GM12801 (cell line): ENCODE data around the gene STK26.

ENCODE experiments used
- TF ChIP-seq, protein P1 (sequence below): IDR thresholded peaks from one replicate; pipeline ENCODE4 v1.5.1; 2011; ENCODE audit warnings: control low read depth; ENCODE audit not compliant: insufficient read length; ENCODE audit errors: extremely low read depth

The STK26 gene

DNA sequence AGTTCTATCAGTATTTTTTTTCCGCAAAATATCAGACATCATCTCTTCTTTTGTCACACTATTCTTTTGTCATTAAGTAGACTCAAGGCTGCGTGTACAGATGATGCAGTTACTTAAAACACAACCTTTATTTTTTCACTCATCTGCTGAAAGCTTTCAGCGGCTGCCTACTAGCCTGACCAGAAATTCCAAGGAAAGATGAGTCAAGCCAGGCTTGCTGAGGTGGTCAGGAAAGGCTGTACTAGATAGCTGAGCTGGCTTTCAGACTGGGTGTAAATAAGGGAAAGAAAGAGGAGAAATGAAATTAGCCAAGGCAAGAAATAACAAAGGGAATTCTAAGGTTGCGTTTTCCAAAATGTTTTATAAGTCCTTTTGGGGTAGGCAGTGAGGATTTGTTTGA is 17.9 kb downstream of the STK26 start:
- TF ChIP-seq, protein P1, sequence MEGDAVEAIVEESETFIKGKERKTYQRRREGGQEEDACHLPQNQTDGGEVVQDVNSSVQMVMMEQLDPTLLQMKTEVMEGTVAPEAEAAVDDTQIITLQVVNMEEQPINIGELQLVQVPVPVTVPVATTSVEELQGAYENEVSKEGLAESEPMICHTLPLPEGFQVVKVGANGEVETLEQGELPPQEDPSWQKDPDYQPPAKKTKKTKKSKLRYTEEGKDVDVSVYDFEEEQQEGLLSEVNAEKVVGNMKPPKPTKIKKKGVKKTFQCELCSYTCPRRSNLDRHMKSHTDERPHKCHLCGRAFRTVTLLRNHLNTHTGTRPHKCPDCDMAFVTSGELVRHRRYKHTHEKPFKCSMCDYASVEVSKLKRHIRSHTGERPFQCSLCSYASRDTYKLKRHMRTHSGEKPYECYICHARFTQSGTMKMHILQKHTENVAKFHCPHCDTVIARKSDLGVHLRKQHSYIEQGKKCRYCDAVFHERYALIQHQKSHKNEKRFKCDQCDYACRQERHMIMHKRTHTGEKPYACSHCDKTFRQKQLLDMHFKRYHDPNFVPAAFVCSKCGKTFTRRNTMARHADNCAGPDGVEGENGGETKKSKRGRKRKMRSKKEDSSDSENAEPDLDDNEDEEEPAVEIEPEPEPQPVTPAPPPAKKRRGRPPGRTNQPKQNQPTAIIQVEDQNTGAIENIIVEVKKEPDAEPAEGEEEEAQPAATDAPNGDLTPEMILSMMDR, result no peak

DNA sequence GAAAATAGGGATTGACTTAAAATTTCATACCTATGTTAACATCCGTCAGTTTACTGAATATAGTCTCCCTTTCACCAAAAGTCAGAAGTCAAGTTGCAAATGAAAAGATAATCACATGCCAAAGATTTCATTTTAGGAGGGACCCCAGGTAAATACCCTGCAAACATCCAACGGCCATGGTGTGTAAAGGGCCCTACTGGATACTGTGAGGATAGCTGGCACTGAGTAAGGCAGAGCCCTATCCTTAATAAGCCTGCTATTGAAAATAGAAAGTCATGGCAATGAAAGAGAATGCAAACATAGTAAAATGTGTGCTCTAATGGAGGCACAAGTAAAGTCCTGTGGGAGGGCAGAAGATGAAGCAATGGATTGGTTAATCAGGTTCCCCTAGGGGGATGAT is 20.9 kb downstream of the STK26 start:
- TF ChIP-seq, protein P1, result no peak

DNA sequence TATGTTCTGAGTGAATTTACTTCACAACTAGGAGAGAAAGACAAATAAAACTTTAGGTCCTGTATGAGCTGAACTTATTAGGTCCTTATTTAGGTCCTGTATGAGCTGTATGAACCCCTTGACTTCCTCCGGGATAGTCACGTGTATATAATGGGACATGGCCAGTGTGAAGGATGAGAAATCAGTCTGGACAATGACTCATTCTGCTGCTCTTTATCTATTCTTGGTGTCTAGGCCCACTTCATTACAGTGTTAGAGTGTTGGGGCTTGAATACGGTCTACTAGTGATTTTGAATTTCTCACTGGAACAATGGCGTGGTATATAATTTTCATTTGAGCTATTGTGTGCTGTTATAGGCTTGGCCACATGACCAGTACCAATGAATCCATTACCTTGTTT is 21.9 kb downstream of the STK26 start:
- TF ChIP-seq, protein P1, result no peak

DNA sequence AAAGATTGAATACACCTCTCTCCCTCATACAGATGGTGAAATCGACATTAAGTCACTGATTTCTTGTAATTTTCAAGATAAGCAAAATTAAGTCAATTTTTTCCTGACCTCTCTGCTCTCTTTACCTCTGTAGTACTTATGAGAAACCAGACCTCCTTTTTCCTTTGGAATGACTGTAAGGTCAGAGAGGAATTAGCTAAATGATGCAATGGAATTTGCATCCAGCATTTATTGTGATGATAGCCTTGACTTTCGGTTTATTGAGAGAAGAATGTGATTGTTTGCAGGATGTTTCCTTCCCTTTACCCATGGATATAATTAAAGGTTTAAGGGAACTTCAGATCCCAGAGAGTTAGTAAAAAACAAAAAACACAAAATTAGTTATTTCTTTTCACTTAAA is 22.4 kb downstream of the STK26 start:
- TF ChIP-seq, protein P1, result no peak

DNA sequence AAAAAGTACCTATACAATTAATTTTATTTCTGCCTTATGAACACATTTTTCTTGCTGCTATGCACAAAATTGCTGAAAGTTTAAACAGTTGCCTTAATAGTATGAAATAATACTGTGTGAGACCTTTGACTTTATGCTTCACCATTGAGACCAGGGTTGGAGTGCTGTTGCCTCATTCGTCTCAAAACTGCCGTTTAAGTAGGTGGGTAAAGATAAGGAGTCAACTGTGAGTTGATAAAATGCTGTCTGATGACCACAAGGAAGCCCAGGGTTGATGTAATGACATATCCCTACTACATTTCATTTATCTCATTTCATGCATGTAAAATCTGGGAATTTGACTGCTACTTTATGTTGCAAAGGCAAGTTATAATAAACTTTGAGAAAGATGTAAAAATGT is 23.4 kb downstream of the STK26 start:
- TF ChIP-seq, protein P1, result no peak

DNA sequence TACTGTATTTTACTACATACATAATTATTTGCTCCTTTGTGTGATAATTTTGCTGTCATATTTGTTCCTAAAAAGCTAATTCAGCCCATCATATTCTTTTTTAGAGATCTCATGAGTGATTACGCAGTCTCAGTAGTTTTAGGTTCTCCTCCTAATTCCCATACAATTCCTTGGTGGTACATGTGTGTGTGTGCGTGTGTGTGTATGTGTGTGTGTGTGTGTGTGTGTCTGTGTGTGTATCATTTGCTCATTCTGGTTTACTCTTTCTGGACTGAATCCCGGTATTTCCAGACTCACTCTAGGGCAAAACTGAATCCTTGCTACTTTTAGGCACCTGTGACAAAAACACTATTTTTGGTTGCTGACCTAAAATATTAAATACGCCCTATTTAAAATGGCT is 34.9 kb downstream of the STK26 start:
- TF ChIP-seq, protein P1, result no peak

DNA sequence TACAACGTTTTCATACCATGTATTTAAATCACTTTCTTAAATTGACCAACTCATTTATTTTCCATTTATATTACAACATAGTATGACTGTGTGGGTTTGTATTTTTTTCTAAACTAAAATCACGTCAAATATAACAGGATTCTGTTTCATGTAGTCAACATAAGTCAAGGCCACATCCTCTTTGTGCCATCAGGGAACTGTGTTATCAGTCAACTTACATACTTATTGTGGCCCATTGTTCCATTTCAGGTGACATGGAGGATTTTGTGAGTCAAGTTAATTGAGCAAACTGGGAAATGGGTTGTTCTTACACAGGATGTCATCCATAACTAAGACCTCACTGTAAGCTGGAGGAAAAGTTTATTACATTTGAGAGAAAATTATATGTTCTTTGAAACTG is 35.9 kb downstream of the STK26 start:
- TF ChIP-seq, protein P1, result no peak
